SK-N-DZ (cell line): Measurements from ENCODE around the gene ARHGAP24.
"Not testable (repeated sequence)": the region's sequence is repeated elsewhere in the genome, so short reads cannot be mapped to it uniquely, and the experiment has no call there.

Experiments used
- DNase-seq: peaks from one replicate; pipeline ENCODE4 v3.0.0-alpha.2; 2015; ENCODE audit warnings: low spot score

Gene ARHGAP24

GRCh38 chr4:85952528-85952927, 477.6 kb downstream of the ARHGAP24 start:
- DNase-seq = no peak

DNA sequence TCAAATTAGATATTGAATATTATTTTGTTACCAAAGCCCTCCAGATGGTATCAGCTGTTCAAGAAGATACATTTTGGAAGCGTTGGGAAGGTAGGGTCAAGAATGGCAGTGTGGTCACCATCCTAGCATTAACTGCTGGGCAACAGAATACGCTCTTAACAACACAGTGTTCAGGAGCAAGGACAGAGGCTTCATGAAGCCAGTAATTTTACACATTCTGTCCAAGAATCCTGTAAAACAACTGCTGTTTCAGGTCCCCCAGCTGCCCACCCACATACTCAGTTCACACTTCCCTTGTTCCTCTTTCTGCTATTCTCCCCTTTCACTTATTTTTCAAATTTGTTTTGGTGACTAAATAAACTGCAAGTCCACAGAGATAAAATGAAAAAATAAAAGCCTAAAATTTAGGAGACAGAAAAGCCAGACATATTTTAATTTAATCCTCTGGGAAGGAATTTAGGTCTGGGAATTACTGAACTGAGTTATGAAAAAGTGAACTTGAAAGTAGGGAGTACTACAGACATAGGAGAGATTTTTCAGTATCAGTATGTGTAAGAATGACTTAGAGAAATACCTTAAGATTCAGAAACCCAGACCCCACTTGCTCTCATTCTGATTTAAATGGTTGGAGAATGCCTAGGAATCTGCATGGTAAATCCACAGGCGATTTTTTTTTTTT, 478.2 kb downstream of the ARHGAP24 start:
- DNase-seq = no peak

DNA sequence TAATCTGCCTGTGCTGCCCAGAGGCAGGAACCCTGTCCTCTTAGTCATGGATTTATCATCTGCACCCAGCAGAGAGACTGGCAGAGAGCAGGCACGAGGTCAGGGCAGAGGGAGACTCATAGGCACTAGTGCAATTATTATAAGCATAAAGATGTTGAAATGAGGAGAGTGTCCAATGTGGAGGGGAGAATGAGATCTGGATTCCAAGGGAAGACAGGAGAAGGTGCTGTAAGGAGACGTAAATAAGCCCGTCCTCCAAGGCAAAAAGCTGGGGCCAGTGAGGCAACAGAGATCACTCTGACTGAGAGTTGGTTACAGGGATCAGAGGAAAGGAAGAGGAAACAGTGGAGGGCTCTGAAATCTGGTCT, 478.7 kb downstream of the ARHGAP24 start:
- no peak for DNase-seq

- no peak for DNase-seq
Measured at GRCh38 chr4:85955620-85956292, 480.8 kb downstream of the ARHGAP24 start.

DNA sequence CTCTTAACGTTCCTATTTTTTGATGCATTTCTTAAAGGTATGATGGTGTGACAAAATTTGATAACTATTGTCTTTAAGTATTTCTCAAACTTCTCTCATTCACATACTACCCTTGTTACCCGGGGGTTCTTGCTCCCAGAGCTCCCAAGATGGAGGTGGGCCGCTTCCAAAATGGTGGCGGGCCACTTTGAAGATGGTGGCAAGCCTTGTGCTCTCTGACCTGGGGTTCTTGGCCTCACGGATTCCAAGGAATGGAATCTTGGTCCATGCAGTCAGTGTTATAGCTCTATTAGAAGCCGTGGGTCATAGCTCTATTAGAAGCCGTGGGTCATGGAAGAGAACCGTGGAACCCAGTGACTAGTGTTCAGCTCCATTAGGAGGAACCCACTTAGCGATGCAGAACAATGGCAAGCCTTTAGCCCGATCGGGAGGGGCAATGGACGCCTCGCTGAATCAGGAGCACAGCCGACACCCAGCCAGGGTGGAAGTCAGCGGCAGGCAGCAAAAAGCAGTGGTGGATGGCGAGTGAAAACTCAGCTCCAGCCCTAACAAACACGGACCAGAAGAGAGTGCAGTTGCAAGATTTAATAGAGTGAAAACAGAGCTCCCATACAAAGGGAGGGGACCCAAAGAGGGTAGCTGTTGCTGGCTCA, 481.5 kb downstream of the ARHGAP24 start:
- DNase-seq = no peak

DNA sequence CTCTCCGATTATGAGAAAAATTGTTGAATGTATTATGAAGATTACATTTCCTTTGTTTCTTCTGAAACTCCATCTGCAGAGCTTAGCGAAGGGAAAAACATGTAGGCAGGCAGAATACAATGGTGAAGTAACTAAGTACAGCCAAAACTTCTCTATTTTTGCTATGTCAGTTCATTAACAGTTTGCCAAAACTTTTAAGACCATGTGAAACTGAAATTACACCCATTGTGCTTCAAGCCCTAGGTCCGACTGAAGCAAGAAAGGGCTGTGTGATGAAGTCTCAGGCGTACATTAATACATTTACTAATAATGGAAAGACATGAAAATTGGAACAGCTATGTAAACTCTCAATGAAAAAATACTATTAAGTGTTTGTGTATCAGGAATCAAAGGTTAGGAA, 486.9 kb downstream of the ARHGAP24 start:
- no peak for DNase-seq

GRCh38 chr4:85963231-85963630, 488.3 kb downstream of the ARHGAP24 start:
- DNase-seq = no peak

- DNase-seq = no peak
Measured at GRCh38 chr4:85964298-85964697, 489.3 kb downstream of the ARHGAP24 start.

DNA sequence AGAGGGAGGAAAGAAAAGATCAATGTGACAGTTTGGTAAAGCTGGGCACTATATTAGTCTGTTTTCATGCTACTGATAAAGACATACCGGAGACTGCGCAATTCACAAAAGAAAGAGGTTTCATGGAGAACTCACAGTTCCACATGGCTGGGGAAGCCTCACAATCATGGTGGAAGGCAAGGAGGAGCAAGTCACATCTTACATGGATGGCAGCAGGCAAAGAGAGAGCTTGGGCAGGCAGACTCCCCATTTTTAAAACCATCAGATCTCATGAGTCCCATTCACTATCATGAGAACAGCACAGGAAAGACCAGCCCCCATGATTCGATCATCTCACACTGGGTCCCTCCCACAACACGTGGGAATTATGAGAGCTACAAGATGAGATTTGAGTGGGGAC, 490.1 kb downstream of the ARHGAP24 start:
- not testable (repeated sequence) for DNase-seq

DNA sequence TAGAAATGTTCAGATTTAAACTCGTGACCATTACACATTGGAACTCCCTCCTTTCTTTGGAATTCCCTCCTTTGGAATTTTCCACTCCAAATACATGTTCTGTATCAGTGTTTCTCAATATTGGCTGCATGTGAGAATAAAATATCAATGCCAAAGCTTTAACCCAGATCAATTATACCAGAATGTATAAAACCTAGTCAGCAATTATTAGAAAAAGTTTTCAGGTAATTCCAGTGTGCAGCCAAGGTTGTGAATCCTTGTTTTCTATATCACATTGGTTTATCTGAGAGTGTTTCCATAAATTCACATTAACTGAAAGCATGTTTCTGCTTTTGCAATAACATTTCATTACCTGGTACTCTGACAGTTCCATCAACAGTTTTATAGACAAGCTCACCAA, 490.6 kb downstream of the ARHGAP24 start:
- DNase-seq = no peak

- DNase-seq = no peak
Measured at GRCh38 chr4:85966373-85966772, 491.4 kb downstream of the ARHGAP24 start.

- DNase-seq = no peak
Measured at GRCh38 chr4:85967872-85968271, 492.9 kb downstream of the ARHGAP24 start.

DNA sequence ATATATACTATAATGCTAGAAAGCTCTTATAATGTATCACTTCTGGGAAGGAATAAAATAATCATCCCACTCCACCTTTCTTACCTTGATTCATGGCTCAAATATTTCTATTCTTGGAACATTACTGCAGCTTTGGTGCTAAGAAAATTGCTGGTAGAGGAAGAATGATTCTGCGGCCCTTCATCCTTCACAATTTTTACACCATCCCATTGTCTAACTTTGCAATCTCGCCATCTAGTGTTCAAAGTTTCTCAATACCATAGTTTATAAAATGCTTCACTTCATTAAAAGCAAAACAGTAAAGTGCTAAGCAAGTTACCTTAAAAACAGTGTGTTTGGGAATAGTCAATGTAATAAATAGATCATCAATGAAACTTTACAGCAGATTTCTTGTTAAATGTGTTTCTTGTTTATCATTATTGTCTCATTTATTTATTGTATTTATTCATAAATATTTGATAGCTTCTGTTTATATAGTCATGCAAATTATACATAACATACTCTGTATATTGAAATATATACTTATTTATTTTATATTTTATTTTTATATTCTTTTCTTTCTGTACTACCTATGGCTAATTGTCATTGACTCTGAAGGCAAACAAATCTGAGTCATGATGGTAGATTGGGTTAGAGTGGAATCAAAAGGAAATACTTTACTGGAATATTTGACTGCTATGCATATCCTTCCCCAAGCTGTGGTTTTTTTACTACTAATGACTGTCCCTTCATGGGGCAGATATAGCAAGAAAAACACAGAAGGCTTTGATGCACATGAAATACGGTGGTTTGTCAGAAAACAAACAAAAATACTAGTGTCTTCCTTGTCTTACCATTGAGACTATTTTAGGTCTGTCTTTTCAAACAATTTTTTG, 494.2 kb downstream of the ARHGAP24 start:
- DNase-seq = peak; percentile 35

DNA sequence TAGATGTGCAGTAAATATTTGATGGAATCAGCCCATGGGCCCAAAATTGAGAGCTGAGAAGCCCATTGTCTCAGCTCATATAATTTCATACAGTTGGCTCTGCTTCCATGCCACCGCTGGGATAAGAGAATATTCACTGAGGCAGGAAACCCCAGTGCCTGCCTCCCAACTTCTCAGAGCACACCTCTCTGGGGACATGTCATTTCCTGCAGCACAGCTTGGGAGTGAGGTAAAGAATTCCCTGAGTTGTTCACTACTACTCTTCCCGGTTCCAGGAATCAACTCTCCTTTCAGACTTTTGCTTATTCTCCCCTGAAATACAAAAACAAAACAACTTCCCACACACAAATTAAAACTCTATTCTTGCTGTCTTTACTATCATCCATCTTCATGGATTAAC, 495.6 kb downstream of the ARHGAP24 start:
- DNase-seq = no peak

- no peak for DNase-seq
Measured at GRCh38 chr4:85979276-85979675, 504.3 kb downstream of the ARHGAP24 start.

- DNase-seq = no peak
Measured at GRCh38 chr4:85986266-85986665, 511.3 kb downstream of the ARHGAP24 start.

DNA sequence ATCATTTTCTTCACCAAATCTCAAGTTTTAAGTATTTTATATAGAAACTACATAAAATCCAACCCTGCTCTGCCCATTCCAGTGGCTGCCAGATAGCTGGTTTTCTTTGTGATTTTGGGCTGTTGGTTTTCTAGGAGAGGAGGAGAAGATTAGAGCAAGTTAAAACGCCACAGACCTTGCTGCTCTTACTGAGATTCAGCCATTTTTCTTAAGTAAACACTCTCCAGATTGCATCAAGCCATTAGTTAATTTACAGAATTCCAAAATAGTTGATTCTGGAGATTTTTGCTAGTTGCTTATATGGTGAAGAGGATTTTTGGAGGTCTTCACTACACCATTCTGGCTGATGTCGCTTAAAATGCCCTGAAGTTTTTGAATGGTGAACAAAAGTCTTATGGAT, 518.7 kb downstream of the ARHGAP24 start:
- DNase-seq = no peak

DNA sequence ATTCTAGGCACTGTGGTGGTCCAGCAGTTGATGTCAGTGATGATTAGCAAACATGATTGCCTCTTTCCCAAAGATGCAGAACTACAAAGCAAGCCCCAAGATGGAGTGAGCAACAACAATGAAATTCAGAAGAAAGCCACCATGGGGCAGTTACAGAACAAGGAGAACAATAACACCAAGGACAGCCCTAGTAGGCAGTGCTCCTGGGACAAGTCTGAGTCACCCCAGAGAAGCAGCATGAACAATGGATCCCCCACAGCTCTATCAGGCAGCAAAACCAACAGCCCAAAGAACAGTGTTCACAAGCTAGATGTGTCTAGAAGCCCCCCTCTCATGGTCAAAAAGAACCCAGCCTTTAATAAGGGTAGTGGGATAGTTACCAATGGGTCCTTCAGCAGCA, 519.6 kb downstream of the ARHGAP24 start:
- no peak for DNase-seq

- no peak for DNase-seq
Measured at GRCh38 chr4:85995361-85995760, 520.4 kb downstream of the ARHGAP24 start.

DNA sequence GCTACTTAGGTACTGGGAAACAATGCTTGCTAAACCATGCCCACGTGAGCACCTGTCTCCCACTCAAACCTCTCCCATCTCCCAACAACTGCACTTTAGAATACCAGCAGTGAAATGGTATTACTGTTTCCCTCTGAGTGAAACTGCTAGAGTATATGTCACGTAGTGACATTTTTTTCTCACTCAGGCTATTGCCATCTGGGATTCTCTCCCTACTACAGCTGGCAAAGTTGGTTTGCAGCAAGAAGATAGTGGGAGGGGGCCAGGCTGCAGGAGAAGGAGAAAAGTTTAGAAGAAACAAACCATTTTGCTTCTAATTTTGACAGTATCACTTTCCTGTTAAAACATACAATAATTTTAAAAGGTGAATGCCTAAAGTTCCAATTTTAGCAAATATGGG, 526.6 kb downstream of the ARHGAP24 start:
- no peak for DNase-seq

DNA sequence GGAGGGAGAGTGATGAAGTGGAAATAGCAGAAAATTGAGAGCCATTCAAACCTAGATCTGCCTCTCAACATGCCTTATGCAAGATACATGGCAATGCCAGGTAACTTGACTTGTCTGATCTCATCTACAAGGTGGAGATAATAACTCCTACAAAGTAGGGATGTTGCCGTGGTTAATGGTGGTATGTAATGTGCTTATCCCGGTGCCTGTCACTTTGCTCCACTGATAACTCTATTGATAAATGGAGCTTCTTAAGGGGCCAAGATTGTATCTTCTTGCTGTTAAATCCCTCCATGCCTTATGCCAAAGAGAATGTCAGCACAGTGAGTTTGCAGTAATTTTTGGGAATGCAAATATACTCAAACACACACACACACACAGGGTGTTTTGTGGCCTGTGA, 529.1 kb downstream of the ARHGAP24 start:
- DNase-seq = peak; percentile 85

GRCh38 chr4:86006057-86006456, 531.1 kb downstream of the ARHGAP24 start:
- no peak for DNase-seq
